Stomach (tissue), 9 donors: Measurements from ENCODE around the gene MYO5B. TPM values are rescaled to one million over a fixed set of nuclear protein-coding genes. Genes with fewer than 3 reads are reported as not detected.
"Not testable (repeated sequence)": the region's sequence is repeated elsewhere in the genome, so short reads cannot be mapped to it uniquely, and the experiment has no call there.

ENCODE experiments used
- DNase-seq, 2 donors: peaks; one replicate each; pipeline versions ENCODE4 v3.0.0 to v3.0.0-alpha.2; 2013 to 2019
- H3K27ac ChIP-seq, 5 donors: fragments of 200-600 bp in 4 of 5; sonication (generic) in 4 of 5; one replicate each; pipeline ENCODE4 v1.5.1; 2013 to 2019; ENCODE audit warnings: mild to moderate bottlenecking in 1 of 5, moderate library complexity in 1 of 5
- H3K27me3 ChIP-seq, 3 donors: fragments of 200-600 bp; sonication (generic); one replicate each; pipeline ENCODE4 v1.5.1; 2017 to 2019; ENCODE audit warnings: mixed run types in 1 of 3
- H3K36me3 ChIP-seq, 4 donors: fragments of 200-600 bp; sonication (generic); 1 replicate in 3 of 4; 2 replicates in 1 of 4; pipeline ENCODE4 v1.5.1; 2016 to 2019
- H3K4me1 ChIP-seq, 4 donors: fragments of 200-600 bp; sonication (generic); one replicate each; pipeline ENCODE4 v1.5.1; 2016 to 2019
- H3K4me3 ChIP-seq, 4 donors: fragments of 200-600 bp; sonication (generic) in 3 of 4; one replicate each; pipeline ENCODE4 v1.5.1; 2016 to 2019; ENCODE audit warnings: mild to moderate bottlenecking in 1 of 4
- H3K9me3 ChIP-seq, 4 donors: fragments of 200-600 bp; sonication (generic); one replicate each; pipeline ENCODE4 v1.5.1; 2016 to 2019
- CTCF ChIP-seq, 7 experiments: fragments of 450-650 bp in 4 of 7; fragments of 200-600 bp in 3 of 7; sonication (generic) in 3 of 7; IDR thresholded peaks; one replicate each; pipeline ENCODE4 v1.5.1; 2016 to 2019; ENCODE audit warnings: antibody characterized with exemption in 7 of 7, control low read depth in 2 of 7, mild to moderate bottlenecking in 1 of 7
- EP300 ChIP-seq: sonication (generic); formaldehyde crosslinking; IDR thresholded peaks from one replicate; pipeline ENCODE4 v1.6.1; 2017; ENCODE audit warnings: antibody characterized with exemption
- POLR2A ChIP-seq, 4 donors: fragments of 450-650 bp; IDR thresholded peaks; one replicate each; pipeline ENCODE4 v1.6.1; 2016; ENCODE audit warnings: antibody characterized with exemption in 4 of 4, control low read depth in 2 of 4, mild to moderate bottlenecking in 1 of 4, moderate library complexity in 1 of 4
- POLR2AphosphoS5 ChIP-seq, 3 donors: sonication (generic); formaldehyde crosslinking; IDR thresholded peaks; one replicate each; pipeline ENCODE4 v1.6.1; 2016; ENCODE audit warnings: antibody characterized with exemption in 3 of 3
- WGBS, 5 donors: extraction: QIAGEN DNeasy Blood & Tissue Kit in 3 of 5; methylation state at CpG; one replicate each; pipeline versions ENCODE4 v1.1.5 to v1.1.7; 2013 to 2018; 5-methylcytosine and 5-hydroxymethylcytosine counted together
- intact Hi-C: fragments of 100-400 bp; cut with DNase I; formaldehyde crosslinking; loops from one replicate; pipeline ENCODE4 v1.15.1; 2023; ENCODE audit warnings: low total_unique reads
- polyA plus RNA-seq, 3 donors: library from polyadenylated mRNA; stranded (reverse); fragments of 200-250 nt; gene quantifications; one replicate each; pipeline ENCODE4 v1.2.3, GENCODE V29; 2013
- total RNA-seq, 5 donors: library from RNA; depleted of rRNA; stranded (reverse); fragments of >200 nt; gene quantifications; one replicate each; pipeline versions ENCODE4 v1.1.0 to v1.2.3, GENCODE V29; 2014 to 2016
- donor health status: healthy with polysubstance abuse.
- donor health status: Bipolar disorder and iron deficiency.
- donor health status: healthy.

The MYO5B gene
- total and polyA plus RNA-seq, 8 donors: 13.6 to 224 (median 33.7) TPM

GRCh38 chr18:49890041-49890440, 304.9 kb downstream of the MYO5B start:
- intact Hi-C loops: no loop called here
- Histone ChIP-seq H3K27me3 (no peaks in the 10 kb centered on the region), H3K36me3 (peaks cover 0 to 20% (median 15%) of the 10 kb centered on the region in 4 donors)

GRCh38 chr18:49889552-49889951, 305.4 kb downstream of the MYO5B start:
- H3K27ac ChIP-seq, intact Hi-C loops, H3K9me3 ChIP-seq, H3K4me3 ChIP-seq, H3K4me1 ChIP-seq, DNase-seq, H3K27me3 ChIP-seq: not testable (repeated sequence)
- WGBS, 5 donors: 28 to 71% (median 44%) methylated on average over 2 of the region's 2 CpGs
- H3K36me3 ChIP-seq: peaks cover 0 to 16% (median 10%) of the 10 kb centered on the region in 4 donors

More at GRCh38 chr18:49890041-49890440, 304.9 kb downstream of the MYO5B start:
- Histone ChIP-seq H3K9me3 (no peaks in the 10 kb centered on the region), H3K4me3 (no peak overlapping the region), H3K27ac (no peak overlapping the region), H3K4me1 (peaks cover 0 to under 1% (median 0%) of the 10 kb centered on the region in 4 donors)
- DNase-seq: no peak
- TF ChIP-seq EP300 (no peak), POLR2A (IDR thresholded peaks at IDR 0.05) (no peak), CTCF (IDR thresholded peaks at IDR 0.05) (no peak), POLR2AphosphoS5 (IDR thresholded peaks at IDR 0.05) (no peak)

- intact Hi-C loops: no loop called here
- no peaks in the 10 kb centered on the region for H3K27me3 ChIP-seq
- TF ChIP-seq CTCF (IDR thresholded peaks at IDR 0.05): no peak
- TF ChIP-seq POLR2A (IDR thresholded peaks at IDR 0.05): no peak
- TF ChIP-seq POLR2AphosphoS5 (IDR thresholded peaks at IDR 0.05): no peak
- no peak for TF ChIP-seq EP300
- no peak overlapping the region for H3K27ac ChIP-seq
- no peak for DNase-seq
- H3K4me3 ChIP-seq: no peak overlapping the region
- WGBS, 5 donors: 49 to 66% (median 50%) methylated on average over 10 of the region's 10 CpGs
- no peaks in the 10 kb centered on the region for H3K36me3 ChIP-seq
- H3K9me3 ChIP-seq: no peaks in the 10 kb centered on the region
- H3K4me1 ChIP-seq: peaks cover 0 to 3% (median 0%) of the 10 kb centered on the region in 4 donors
Observed at GRCh38 chr18:49886891-49887764, 307.8 kb downstream of the MYO5B start.

GRCh38 chr18:49884959-49885358, 310.0 kb downstream of the MYO5B start:
- no peak for TF ChIP-seq POLR2A (IDR thresholded peaks at IDR 0.05)
- TF ChIP-seq CTCF (IDR thresholded peaks at IDR 0.05): no peak
- TF ChIP-seq POLR2AphosphoS5 (IDR thresholded peaks at IDR 0.05): no peak
- TF ChIP-seq EP300: no peak
- Histone ChIP-seq H3K36me3 (no peaks in the 10 kb centered on the region), H3K4me3 (no peak overlapping the region), H3K4me1 (peaks cover 0 to 3% (median 0%) of the 10 kb centered on the region in 4 donors), H3K27ac (no peak overlapping the region), H3K9me3 (no peaks in the 10 kb centered on the region), H3K27me3 (no peaks in the 10 kb centered on the region)
- intact Hi-C loops: no loop called here
- 35 to 65% (median 46%) methylated on average over 2 of the region's 2 CpGs for WGBS, 5 donors
- DNase-seq: no peak

GRCh38 chr18:49884465-49884864, 310.5 kb downstream of the MYO5B start:
- Histone ChIP-seq H3K27me3 (no peaks in the 10 kb centered on the region), H3K27ac (no peak overlapping the region), H3K36me3 (no peaks in the 10 kb centered on the region), H3K9me3 (no peaks in the 10 kb centered on the region), H3K4me1 (peaks cover 0 to 3% (median 0%) of the 10 kb centered on the region in 4 donors), H3K4me3 (no peak overlapping the region)
- DNase-seq: no peak
- no peak for TF ChIP-seq POLR2AphosphoS5 (IDR thresholded peaks at IDR 0.05)
- TF ChIP-seq POLR2A (IDR thresholded peaks at IDR 0.05): no peak
- no peak for TF ChIP-seq CTCF (IDR thresholded peaks at IDR 0.05)
- no peak for TF ChIP-seq EP300
- intact Hi-C loops: no loop called here
- WGBS, 5 donors: 81 to 92% (median 89%) methylated on average over 4 of the region's 4 CpGs
